ENCODE measurements around the gene LHPP.

- no peak for TF ChIP-seq EZH2 (IDR thresholded peaks at IDR 0.05; ENCODE audit: borderline replicate concordance, low read length)
- TF ChIP-seq, protein P1, sequence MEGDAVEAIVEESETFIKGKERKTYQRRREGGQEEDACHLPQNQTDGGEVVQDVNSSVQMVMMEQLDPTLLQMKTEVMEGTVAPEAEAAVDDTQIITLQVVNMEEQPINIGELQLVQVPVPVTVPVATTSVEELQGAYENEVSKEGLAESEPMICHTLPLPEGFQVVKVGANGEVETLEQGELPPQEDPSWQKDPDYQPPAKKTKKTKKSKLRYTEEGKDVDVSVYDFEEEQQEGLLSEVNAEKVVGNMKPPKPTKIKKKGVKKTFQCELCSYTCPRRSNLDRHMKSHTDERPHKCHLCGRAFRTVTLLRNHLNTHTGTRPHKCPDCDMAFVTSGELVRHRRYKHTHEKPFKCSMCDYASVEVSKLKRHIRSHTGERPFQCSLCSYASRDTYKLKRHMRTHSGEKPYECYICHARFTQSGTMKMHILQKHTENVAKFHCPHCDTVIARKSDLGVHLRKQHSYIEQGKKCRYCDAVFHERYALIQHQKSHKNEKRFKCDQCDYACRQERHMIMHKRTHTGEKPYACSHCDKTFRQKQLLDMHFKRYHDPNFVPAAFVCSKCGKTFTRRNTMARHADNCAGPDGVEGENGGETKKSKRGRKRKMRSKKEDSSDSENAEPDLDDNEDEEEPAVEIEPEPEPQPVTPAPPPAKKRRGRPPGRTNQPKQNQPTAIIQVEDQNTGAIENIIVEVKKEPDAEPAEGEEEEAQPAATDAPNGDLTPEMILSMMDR (IDR thresholded peaks at IDR 0.05; ENCODE audit: low read length): no peak
Observed at GRCh38 chr10:124505279-124505678, 43.7 kb downstream of the LHPP start.
